DOHH2 (cell line): Measurements from ENCODE around the gene ZNF575.

Source experiments
- CTCF ChIP-seq: fragments of 200-600 bp; sonication (generic); IDR thresholded peaks from one replicate; pipeline ENCODE4 v1.5.1; 2014; ENCODE audit warnings: antibody characterized with exemption, mild to moderate bottlenecking, low read depth, low read length; ENCODE audit not compliant: poor library complexity, severe bottlenecking
- EZH2phosphoT487 ChIP-seq: fragments of 200-600 bp; sonication (generic); IDR thresholded peaks from 2 replicates; pipeline ENCODE4 v1.6.1; 2017; ENCODE audit warnings: borderline replicate concordance, mild to moderate bottlenecking, antibody characterized with exemption, low read length, moderate library complexity, mixed read lengths

DNA sequence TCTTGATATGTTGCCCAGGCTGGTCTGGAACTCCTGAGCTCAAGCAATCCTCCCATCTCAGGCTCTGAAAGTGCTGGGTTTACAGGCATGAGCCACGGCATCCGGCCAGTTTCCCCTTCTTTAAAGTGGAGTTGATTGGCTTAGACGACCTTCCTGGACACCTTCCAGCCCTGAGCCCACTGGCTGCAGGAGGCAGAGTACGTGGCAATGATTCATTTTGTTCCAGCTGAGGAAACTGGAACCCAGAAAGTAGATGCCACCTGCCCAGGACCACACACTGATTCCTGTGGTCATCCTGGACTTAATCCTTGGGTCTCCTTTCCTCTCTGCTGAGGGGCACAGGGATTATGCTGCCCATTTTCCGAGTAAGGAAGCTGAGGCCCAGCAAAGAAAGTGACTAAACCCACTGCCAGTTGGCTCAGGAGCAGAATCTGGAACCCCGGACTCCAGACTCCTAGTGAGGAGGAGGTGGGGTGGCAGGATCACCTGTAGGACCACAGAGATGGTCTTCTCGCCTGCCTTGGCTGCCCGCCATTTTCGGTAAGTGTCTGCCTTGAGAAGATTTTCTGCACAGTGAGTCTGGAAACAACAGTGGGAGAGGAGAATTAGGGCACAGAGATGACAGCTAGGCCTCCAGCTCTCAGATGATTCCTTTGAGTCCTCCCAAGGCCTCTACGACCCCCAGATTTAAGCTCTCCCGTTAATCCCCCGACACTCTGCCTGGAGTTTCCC, 41.6 kb downstream of the ZNF575 start:
- TF ChIP-seq CTCF (no peak), EZH2phosphoT487 (no peak)
